Measurements from ENCODE around the gene LARP4B.

GRCh38 chr10:817371-817770 is 114.1 kb downstream of the LARP4B start:
- TF ChIP-seq CTCF (IDR thresholded peaks at IDR 0.05) (no peak), EZH2 (IDR thresholded peaks at IDR 0.05) (no peak)

Measured in neural progenitor cell (in vitro differentiated cells).